Measurements from ENCODE around the gene GRPR.

- TF ChIP-seq, protein P1, sequence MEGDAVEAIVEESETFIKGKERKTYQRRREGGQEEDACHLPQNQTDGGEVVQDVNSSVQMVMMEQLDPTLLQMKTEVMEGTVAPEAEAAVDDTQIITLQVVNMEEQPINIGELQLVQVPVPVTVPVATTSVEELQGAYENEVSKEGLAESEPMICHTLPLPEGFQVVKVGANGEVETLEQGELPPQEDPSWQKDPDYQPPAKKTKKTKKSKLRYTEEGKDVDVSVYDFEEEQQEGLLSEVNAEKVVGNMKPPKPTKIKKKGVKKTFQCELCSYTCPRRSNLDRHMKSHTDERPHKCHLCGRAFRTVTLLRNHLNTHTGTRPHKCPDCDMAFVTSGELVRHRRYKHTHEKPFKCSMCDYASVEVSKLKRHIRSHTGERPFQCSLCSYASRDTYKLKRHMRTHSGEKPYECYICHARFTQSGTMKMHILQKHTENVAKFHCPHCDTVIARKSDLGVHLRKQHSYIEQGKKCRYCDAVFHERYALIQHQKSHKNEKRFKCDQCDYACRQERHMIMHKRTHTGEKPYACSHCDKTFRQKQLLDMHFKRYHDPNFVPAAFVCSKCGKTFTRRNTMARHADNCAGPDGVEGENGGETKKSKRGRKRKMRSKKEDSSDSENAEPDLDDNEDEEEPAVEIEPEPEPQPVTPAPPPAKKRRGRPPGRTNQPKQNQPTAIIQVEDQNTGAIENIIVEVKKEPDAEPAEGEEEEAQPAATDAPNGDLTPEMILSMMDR (IDR thresholded peaks at IDR 0.05), result no peak
- TF ChIP-seq POLR2A (IDR thresholded peaks at IDR 0.05), result no peak
Observed at GRCh38 chrX:16141422-16142245, 18.3 kb downstream of the GRPR start.
